Measurements from ENCODE around the gene GZMM. TPM values are rescaled to one million over a fixed set of nuclear protein-coding genes. Genes with fewer than 3 reads are reported as not detected.

GZMM gene
- total RNA-seq, 1 donor: 0.43 TPM

DNA sequence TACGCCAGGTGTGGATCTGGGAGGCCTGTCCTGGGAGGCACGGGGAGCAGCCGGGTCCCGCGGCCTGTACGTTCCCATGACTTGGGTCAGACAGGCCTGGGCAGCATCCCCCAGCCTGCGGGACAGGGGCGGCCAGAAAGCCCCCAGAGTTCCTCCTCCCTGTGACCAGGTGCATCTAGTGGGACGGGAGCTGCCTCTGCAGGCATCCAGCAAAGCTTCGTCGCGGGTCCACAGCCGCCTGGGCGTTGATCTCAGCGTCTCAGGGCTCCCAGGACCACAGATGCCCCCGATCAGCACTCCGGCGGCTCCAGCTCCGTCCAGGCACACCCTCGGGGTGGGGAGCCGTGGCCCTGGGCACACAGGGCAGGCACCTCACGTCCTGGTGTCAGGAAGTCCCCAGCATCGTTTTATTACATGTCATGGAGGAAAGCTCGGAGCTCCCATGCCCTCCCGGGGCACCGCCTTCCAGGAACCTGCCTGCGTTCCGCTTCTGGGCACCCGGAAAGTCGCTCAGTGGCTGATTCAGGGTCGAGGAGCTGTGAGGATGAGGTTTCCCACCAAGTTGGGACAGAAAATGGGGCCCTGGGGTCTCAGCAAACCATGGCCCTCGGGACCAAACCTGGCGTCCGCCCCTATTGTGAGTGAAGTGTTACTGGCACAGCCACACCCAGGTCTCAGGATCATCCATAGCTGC is 1.5 kb upstream of the GZMM start:
- no peak overlapping the region for H3K4me3 ChIP-seq (ENCODE audit: low read depth, low read length)
- TF ChIP-seq, protein P1, sequence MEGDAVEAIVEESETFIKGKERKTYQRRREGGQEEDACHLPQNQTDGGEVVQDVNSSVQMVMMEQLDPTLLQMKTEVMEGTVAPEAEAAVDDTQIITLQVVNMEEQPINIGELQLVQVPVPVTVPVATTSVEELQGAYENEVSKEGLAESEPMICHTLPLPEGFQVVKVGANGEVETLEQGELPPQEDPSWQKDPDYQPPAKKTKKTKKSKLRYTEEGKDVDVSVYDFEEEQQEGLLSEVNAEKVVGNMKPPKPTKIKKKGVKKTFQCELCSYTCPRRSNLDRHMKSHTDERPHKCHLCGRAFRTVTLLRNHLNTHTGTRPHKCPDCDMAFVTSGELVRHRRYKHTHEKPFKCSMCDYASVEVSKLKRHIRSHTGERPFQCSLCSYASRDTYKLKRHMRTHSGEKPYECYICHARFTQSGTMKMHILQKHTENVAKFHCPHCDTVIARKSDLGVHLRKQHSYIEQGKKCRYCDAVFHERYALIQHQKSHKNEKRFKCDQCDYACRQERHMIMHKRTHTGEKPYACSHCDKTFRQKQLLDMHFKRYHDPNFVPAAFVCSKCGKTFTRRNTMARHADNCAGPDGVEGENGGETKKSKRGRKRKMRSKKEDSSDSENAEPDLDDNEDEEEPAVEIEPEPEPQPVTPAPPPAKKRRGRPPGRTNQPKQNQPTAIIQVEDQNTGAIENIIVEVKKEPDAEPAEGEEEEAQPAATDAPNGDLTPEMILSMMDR (IDR thresholded peaks at IDR 0.05; ENCODE audit: insufficient read depth, low read depth, low read length): no peak
- DNase-seq (ENCODE audit: low read depth): no peak

DNA sequence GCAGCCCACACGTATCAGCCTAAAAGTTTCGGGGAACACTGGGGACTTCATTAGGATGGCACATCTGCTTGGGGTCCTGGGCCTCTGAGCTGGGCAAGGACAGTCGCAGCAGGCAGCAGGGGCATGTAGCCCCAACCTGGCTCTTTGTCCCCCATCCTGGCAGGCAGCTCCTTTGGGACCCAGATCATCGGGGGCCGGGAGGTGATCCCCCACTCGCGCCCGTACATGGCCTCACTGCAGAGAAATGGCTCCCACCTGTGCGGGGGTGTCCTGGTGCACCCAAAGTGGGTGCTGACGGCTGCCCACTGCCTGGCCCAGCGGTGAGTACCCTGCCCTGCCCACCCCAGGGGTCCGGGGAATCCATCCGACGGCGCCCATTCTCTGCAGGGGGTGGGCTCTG is 3.3 kb downstream of the GZMM start:
- TF ChIP-seq, protein P1 (IDR thresholded peaks at IDR 0.05; ENCODE audit: insufficient read depth, low read depth, low read length): no peak
- no peak for DNase-seq (ENCODE audit: low read depth)
- H3K4me3 ChIP-seq (ENCODE audit: low read depth, low read length): no peak overlapping the region

DNA sequence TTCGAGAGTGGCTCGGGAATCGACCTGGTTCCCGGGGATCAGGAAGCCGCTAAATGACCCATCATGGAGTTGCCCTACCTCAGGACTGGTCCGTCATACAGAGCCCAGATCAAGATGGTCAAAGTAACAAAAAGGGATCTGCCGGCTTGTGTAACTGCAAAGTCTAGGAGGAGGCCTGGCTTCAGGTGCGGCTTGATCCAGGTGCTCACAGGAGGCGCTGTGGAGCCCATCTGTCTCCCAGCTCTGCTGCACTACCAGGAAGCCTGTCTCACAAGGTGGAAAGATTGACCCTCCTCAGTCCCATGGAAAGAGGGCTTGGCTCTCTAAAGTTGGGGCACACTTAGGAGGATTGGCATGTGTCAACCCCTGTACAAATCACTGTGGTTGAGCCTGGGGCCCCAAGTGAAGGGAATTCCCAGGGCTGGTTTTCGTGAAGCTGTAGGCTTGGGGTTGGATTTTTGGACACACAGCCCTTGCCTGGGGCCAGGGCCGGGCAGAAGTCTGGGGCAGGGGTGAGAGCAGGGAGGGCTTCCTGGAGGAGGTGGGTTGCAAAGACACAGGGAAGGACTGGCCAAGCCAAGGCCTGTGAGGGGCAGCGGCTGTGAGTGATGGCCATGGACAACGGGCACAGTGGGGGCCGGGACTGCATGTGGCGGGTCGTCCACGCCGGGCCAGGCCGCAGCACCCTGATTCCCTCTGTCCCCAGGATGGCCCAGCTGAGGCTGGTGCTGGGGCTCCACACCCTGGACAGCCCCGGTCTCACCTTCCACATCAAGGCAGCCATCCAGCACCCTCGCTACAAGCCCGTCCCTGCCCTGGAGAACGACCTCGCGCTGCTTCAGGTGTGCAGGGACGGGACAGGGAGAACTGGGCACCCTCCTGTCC is 4.2 kb downstream of the GZMM start:
- H3K4me3 ChIP-seq (ENCODE audit: low read depth, low read length): no peak overlapping the region
- no peak for DNase-seq (ENCODE audit: low read depth)
- TF ChIP-seq, protein P1 (IDR thresholded peaks at IDR 0.05; ENCODE audit: insufficient read depth, low read depth, low read length): no peak

DNA sequence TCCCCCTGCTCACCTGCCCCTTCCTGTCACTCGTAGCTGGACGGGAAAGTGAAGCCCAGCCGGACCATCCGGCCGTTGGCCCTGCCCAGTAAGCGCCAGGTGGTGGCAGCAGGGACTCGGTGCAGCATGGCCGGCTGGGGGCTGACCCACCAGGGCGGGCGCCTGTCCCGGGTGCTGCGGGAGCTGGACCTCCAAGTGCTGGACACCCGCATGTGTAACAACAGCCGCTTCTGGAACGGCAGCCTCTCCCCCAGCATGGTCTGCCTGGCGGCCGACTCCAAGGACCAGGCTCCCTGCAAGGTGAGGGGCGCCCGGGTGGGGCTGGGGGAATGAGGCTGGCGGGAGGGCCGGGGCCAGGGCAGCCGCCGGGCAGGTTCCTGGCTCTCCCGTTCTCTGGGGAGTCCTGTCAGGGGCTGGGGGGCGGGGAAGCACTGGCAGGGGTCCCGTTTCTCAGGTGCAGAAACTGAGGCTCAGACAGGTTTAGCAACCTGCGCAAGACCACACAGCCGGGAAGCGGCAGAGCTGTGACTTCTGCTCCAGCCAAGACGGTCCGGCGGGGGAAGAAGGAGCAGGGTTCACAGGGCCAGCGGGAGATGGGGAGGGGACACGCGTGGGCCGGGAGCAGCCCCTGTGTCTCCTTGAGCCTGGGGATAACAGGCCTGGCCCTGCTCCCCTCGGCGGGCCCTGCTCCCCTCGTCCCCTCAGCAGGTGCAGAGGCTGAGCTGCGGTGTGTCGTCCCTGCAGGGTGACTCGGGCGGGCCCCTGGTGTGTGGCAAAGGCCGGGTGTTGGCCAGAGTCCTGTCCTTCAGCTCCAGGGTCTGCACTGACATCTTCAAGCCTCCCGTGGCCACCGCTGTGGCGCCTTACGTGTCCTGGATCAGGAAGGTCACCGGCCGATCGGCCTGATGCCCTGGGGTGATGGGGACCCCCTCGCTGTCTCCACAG is 5.3 kb downstream of the GZMM start:
- TF ChIP-seq, protein P1 (IDR thresholded peaks at IDR 0.05; ENCODE audit: insufficient read depth, low read depth, low read length): no peak
- DNase-seq (ENCODE audit: low read depth): no peak
- H3K4me3 ChIP-seq (ENCODE audit: low read depth, low read length): no peak overlapping the region

DNA sequence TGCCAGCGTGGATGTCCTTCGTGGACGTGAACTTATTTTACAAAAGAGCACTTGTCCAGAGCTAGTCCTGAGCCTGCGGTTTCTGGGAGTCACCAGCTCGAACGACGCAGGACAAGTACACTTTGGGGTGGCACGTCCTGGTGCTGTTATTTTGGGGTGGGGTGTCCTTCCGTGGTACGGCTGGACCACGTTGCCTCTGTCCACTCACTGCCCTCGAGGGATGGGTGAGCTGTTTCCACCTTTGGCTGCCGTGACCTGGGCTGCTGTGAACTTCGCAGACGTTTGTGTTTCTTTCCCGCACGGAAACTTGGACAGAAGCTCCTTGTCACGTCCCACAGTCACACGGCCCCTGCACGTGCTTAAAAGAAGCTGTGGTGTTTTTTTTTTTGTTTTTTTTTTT is 11.0 kb downstream of the GZMM start:
- H3K4me3 ChIP-seq (ENCODE audit: low read depth, low read length): no peak overlapping the region
- TF ChIP-seq, protein P1 (IDR thresholded peaks at IDR 0.05; ENCODE audit: insufficient read depth, low read depth, low read length): no peak
- DNase-seq (ENCODE audit: low read depth): peak; percentile 21

DNA sequence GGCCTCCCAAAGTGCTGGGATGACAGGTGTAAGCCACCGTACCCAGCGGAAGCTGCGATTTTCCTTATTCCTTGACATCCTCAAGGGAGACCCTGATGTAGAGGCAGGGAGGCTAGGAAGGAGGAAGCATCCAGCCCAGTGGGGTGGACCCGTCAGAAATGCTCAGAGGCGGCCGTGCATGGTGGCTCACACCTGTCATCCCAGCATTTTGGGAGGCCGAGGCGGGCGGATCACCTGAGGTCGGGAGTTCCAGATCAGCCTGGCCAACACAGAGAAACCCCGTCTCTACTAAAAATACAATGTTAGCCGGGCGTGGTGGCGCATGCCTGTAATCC is 11.6 kb downstream of the GZMM start:
- no peak overlapping the region for H3K4me3 ChIP-seq (ENCODE audit: low read depth, low read length)
- DNase-seq (ENCODE audit: low read depth): no peak
- TF ChIP-seq, protein P1 (IDR thresholded peaks at IDR 0.05; ENCODE audit: insufficient read depth, low read depth, low read length): no peak
